Measurements from ENCODE around the gene SIPA1L3.

SIPA1L3 gene

DNA sequence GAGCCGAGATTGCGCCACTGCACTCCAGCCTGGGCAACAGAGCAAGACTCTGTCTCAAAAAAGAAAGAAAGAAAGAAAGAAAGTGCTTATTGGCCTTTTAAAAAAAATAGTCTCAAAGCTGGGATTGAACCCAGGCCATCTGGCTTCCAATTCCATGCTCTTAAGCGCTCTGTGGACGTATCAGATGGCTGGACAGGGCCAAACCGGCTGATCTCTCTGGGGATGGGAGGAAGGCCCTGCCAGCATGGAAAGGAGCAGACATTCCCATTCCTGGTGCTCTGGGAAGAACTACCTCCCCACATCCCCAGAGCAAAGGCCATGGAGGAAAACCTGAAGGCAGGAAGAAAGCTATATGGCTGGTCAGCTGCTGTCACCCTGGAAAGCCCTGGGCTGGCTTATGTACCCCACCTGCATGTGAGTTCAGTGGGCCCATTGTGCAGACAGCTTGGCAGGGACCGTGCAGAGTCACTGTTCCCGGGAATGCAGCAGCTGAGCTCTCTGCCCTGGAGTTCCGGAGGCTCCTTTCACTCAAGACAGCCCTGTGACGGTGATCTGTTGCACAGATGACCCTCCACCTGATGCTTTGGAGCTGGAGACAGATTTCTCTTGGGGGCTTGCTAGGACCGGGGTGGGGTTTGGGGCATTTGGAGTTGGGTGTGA is 84.3 kb downstream of the SIPA1L3 start:
- H3K27ac ChIP-seq (ENCODE audit: low read depth, low read length): no peak overlapping the region
- H3K4me3 ChIP-seq (ENCODE audit: low read depth in 1 of 2, low read length in 2 of 2): no peak overlapping the region
- H3K36me3 ChIP-seq (ENCODE audit: insufficient read depth, low read length): no peaks in the 10 kb centered on the region
- no peaks in the 10 kb centered on the region for H3K4me1 ChIP-seq (ENCODE audit: insufficient read depth, low read length)
- no peaks in the 10 kb centered on the region for H3K9me3 ChIP-seq (ENCODE audit: low read length)
- no peak overlapping the region for H3K9ac ChIP-seq (ENCODE audit: low read length)
- no peaks in the 10 kb centered on the region for H3K27me3 ChIP-seq (ENCODE audit: control insufficient read depth in 1 of 2, insufficient read depth in 2 of 2, low read length in 2 of 2)

DNA sequence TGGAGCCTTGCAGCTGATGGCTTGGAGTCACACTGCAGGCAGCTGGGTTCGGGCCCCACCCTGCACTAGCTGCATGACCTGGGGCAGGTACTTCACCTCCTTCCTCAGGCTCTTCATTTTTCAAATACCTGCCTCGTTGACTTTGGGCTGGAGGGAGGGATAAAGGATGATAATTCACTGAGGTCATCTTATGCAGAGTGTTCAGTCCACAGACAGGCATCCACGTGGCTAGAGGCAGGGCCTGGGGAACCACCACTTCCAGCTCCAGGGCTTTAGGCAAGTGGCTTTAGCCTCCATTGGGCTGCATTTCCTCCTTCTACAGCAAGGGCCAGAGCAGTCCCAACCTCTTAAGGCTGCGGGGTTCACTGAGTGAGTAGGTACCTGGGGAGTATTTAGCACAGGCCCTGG is 84.8 kb downstream of the SIPA1L3 start:
- Histone ChIP-seq H3K27me3 (ENCODE audit: control insufficient read depth in 1 of 2, insufficient read depth in 2 of 2, low read length in 2 of 2) (no peaks in the 10 kb centered on the region), H3K9me3 (ENCODE audit: low read length) (no peaks in the 10 kb centered on the region), H3K4me1 (ENCODE audit: insufficient read depth, low read length) (no peaks in the 10 kb centered on the region), H3K9ac (ENCODE audit: low read length) (no peak overlapping the region), H3K36me3 (ENCODE audit: insufficient read depth, low read length) (no peaks in the 10 kb centered on the region), H3K4me3 (ENCODE audit: low read depth in 1 of 2, low read length in 2 of 2) (no peak overlapping the region), H3K27ac (ENCODE audit: low read depth, low read length) (no peak overlapping the region)

GRCh38 chr19:37992761-37993160 is 85.8 kb downstream of the SIPA1L3 start:
- Histone ChIP-seq H3K4me3 (ENCODE audit: low read depth in 1 of 2, low read length in 2 of 2) (no peak overlapping the region), H3K4me1 (ENCODE audit: insufficient read depth, low read length) (peaks cover under 1% of the 10 kb centered on the region), H3K9me3 (ENCODE audit: low read length) (no peaks in the 10 kb centered on the region), H3K36me3 (ENCODE audit: insufficient read depth, low read length) (no peaks in the 10 kb centered on the region), H3K27ac (ENCODE audit: low read depth, low read length) (no peak overlapping the region), H3K27me3 (ENCODE audit: control insufficient read depth in 1 of 2, insufficient read depth in 2 of 2, low read length in 2 of 2) (no peaks in the 10 kb centered on the region), H3K9ac (ENCODE audit: low read length) (no peak overlapping the region)

GRCh38 chr19:37994823-37995130 is 87.8 kb downstream of the SIPA1L3 start:
- Histone ChIP-seq H3K4me3 (ENCODE audit: low read depth in 1 of 2, low read length in 2 of 2) (no peak overlapping the region), H3K9me3 (ENCODE audit: low read length) (no peaks in the 10 kb centered on the region), H3K4me1 (ENCODE audit: insufficient read depth, low read length) (peaks cover 14% of the 10 kb centered on the region), H3K36me3 (ENCODE audit: insufficient read depth, low read length) (no peaks in the 10 kb centered on the region), H3K9ac (ENCODE audit: low read length) (no peak overlapping the region), H3K27me3 (ENCODE audit: control insufficient read depth in 1 of 2, insufficient read depth in 2 of 2, low read length in 2 of 2) (no peaks in the 10 kb centered on the region), H3K27ac (ENCODE audit: low read depth, low read length) (no peak overlapping the region)

GRCh38 chr19:37995346-37995745 is 88.3 kb downstream of the SIPA1L3 start:
- no peak overlapping the region for H3K27ac ChIP-seq (ENCODE audit: low read depth, low read length)
- no peaks in the 10 kb centered on the region for H3K9me3 ChIP-seq (ENCODE audit: low read length)
- H3K4me1 ChIP-seq (ENCODE audit: insufficient read depth, low read length): peaks cover 14% of the 10 kb centered on the region
- H3K9ac ChIP-seq (ENCODE audit: low read length): no peak overlapping the region
- no peak overlapping the region for H3K4me3 ChIP-seq (ENCODE audit: low read depth in 1 of 2, low read length in 2 of 2)
- no peaks in the 10 kb centered on the region for H3K36me3 ChIP-seq (ENCODE audit: insufficient read depth, low read length)
- H3K27me3 ChIP-seq (ENCODE audit: control insufficient read depth in 1 of 2, insufficient read depth in 2 of 2, low read length in 2 of 2): no peaks in the 10 kb centered on the region

- H3K9me3 ChIP-seq (ENCODE audit: low read length): no peaks in the 10 kb centered on the region
- H3K4me1 ChIP-seq (ENCODE audit: insufficient read depth, low read length): peaks cover 14% of the 10 kb centered on the region
- no peak overlapping the region for H3K9ac ChIP-seq (ENCODE audit: low read length)
- H3K27me3 ChIP-seq (ENCODE audit: control insufficient read depth in 1 of 2, insufficient read depth in 2 of 2, low read length in 2 of 2): no peaks in the 10 kb centered on the region
- no peak overlapping the region for H3K4me3 ChIP-seq (ENCODE audit: low read depth in 1 of 2, low read length in 2 of 2)
- no peak overlapping the region for H3K27ac ChIP-seq (ENCODE audit: low read depth, low read length)
- H3K36me3 ChIP-seq (ENCODE audit: insufficient read depth, low read length): no peaks in the 10 kb centered on the region
These were observed 90.9 kb downstream of the SIPA1L3 start for GRCh38 chr19:37997911-37998344.

GRCh38 chr19:37998801-37999308 is 91.8 kb downstream of the SIPA1L3 start:
- H3K4me1 ChIP-seq (ENCODE audit: insufficient read depth, low read length): peaks cover 19% of the 10 kb centered on the region
- H3K9me3 ChIP-seq (ENCODE audit: low read length): no peaks in the 10 kb centered on the region
- no peak overlapping the region for H3K27ac ChIP-seq (ENCODE audit: low read depth, low read length)
- no peaks in the 10 kb centered on the region for H3K36me3 ChIP-seq (ENCODE audit: insufficient read depth, low read length)
- H3K27me3 ChIP-seq (ENCODE audit: control insufficient read depth in 1 of 2, insufficient read depth in 2 of 2, low read length in 2 of 2): no peaks in the 10 kb centered on the region
- no peak overlapping the region for H3K4me3 ChIP-seq (ENCODE audit: low read depth in 1 of 2, low read length in 2 of 2)
- no peak overlapping the region for H3K9ac ChIP-seq (ENCODE audit: low read length)

DNA sequence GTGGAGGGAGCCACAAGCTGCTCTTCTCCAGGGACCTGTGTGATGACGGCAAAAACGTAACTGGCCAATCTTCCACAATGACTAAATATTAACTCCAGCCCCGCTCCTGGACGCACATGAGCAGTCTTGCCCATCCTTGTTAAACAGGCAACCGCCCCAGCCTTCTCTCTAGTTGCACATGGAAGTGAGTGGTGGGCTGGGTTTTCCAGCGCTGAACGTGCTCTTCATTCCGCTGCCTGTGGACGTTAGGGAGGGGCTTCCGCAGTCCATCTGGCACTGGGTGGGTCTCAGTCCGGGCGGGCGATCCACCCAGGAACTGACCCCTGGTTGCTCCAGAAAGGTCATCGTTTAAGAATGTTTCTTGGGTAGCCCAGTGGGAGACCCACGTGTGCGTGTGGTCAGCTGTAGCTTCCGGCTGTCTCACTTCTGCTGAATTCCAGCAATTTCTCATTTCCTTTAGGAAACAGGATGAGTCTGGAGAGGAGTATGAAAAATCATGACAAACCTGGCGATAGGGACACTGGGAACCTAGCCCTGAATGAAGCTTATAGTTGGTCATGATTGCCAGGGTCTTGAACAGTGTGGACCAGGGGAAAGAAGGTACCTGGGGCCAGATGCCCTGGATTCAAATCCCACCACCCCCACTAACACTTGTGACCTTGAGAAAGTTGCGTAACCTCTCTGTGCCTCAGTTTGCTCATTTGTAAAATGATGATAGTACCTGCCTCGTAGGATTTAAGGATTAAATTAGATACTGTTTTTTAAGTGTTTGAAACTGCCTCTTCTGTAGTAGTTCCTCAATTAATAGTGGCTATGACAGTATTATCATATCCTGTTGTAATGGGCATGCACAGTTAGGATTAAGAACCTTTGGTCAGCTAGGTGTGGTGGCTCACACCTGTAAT is 92.6 kb downstream of the SIPA1L3 start:
- Histone ChIP-seq H3K27me3 (ENCODE audit: control insufficient read depth in 1 of 2, insufficient read depth in 2 of 2, low read length in 2 of 2) (no peaks in the 10 kb centered on the region), H3K9ac (ENCODE audit: low read length) (no peak overlapping the region), H3K4me1 (ENCODE audit: insufficient read depth, low read length) (peaks cover 24% of the 10 kb centered on the region), H3K36me3 (ENCODE audit: insufficient read depth, low read length) (no peaks in the 10 kb centered on the region), H3K4me3 (ENCODE audit: low read depth in 1 of 2, low read length in 2 of 2) (no peak overlapping the region), H3K9me3 (ENCODE audit: low read length) (no peaks in the 10 kb centered on the region), H3K27ac (ENCODE audit: low read depth, low read length) (no peak overlapping the region)

- Histone ChIP-seq H3K9ac (ENCODE audit: low read length) (no peak overlapping the region), H3K4me1 (ENCODE audit: insufficient read depth, low read length) (peaks cover 35% of the 10 kb centered on the region), H3K36me3 (ENCODE audit: insufficient read depth, low read length) (no peaks in the 10 kb centered on the region), H3K27me3 (ENCODE audit: control insufficient read depth in 1 of 2, insufficient read depth in 2 of 2, low read length in 2 of 2) (no peaks in the 10 kb centered on the region), H3K27ac (ENCODE audit: low read depth, low read length) (no peak overlapping the region), H3K9me3 (ENCODE audit: low read length) (no peaks in the 10 kb centered on the region), H3K4me3 (ENCODE audit: low read depth in 1 of 2, low read length in 2 of 2) (no peak overlapping the region)
These were observed 94.3 kb downstream of the SIPA1L3 start for GRCh38 chr19:38001158-38001781.

- Histone ChIP-seq H3K27ac (ENCODE audit: low read depth, low read length) (peak overlapping the region; percentile 63), H3K9me3 (ENCODE audit: low read length) (no peaks in the 10 kb centered on the region), H3K4me3 (ENCODE audit: low read depth in 1 of 2, low read length in 2 of 2) (peak overlapping the region; percentile 38 to 74), H3K36me3 (ENCODE audit: insufficient read depth, low read length) (no peaks in the 10 kb centered on the region), H3K27me3 (ENCODE audit: control insufficient read depth in 1 of 2, insufficient read depth in 2 of 2, low read length in 2 of 2) (no peaks in the 10 kb centered on the region), H3K9ac (ENCODE audit: low read length) (peak overlapping the region; percentile 32), H3K4me1 (ENCODE audit: insufficient read depth, low read length) (peaks cover 25% of the 10 kb centered on the region)
These were observed 96.6 kb downstream of the SIPA1L3 start for GRCh38 chr19:38003438-38004185.

DNA sequence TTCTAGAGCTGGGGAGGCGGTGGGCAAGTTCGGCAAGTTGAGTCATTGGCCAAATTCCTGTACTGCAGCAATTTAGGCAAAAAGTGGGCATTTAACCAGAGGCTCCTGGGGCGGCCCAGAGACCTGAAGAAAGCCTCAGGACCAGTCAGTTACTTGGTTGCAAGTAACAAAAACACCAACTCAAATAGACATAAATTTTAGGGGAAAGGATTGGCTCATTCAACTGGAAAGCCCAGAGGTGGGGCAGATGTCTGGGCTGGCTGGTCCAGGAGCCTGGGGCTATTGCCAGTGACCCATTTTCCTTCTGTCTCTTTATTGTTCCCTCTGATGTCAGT is 97.1 kb downstream of the SIPA1L3 start:
- Histone ChIP-seq H3K27ac (ENCODE audit: low read depth, low read length) (peak overlapping the region; percentile 63), H3K9me3 (ENCODE audit: low read length) (no peaks in the 10 kb centered on the region), H3K9ac (ENCODE audit: low read length) (peak overlapping the region; percentile 32), H3K4me3 (ENCODE audit: low read depth in 1 of 2, low read length in 2 of 2) (peak overlapping the region; percentile 38 to 74), H3K36me3 (ENCODE audit: insufficient read depth, low read length) (no peaks in the 10 kb centered on the region), H3K4me1 (ENCODE audit: insufficient read depth, low read length) (peaks cover 21% of the 10 kb centered on the region), H3K27me3 (ENCODE audit: control insufficient read depth in 1 of 2, insufficient read depth in 2 of 2, low read length in 2 of 2) (no peaks in the 10 kb centered on the region)
